Measurements from ENCODE around the gene EFNA2.

DNA sequence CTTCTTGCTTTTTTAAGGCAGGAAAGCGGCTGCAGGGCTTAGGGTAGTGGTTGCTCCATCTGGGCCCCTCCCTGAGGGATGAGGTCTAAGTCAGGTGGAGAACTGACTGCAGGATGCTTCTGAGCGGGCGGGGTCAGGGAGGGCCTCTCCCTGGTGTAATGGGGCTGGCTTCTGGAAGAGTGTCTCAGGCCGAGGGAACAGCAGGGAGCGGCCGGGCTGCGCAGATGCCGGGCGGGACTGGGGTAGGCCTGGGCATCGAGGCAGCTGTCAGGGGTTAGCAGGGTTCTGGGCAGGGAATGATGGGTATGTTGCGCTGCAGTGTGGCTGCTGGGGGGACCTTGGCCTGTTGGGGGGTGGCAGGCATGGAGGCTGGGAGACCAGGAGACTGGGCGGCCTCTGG is 7.6 kb upstream of the EFNA2 start:
- TF ChIP-seq CTCF (IDR thresholded peaks at IDR 0.05) (no peak), EP300 (IDR thresholded peaks at IDR 0.05) (no peak)
